NCI-H510A treated with DMSO at 0.1 percent for 48 hours (cell line): ENCODE data around the gene GLRA3.
"Not testable (repeated sequence)": the region's sequence is repeated elsewhere in the genome, so short reads cannot be mapped to it uniquely, and the experiment has no call there.

Experiments
- DNase-seq: peaks from one replicate; lab custom pipeline; 2025; lab: John Stamatoyannopoulos, UW

GLRA3 gene

GRCh38 chr4:174828845-174829701, at the start of gene GLRA3:
Gene GLRA3, minus strand, starts transcription at chr4:174829247. Its CDS starts 436 bp downstream, at chr4:174828811.
- peak; percentile 90 for DNase-seq

GRCh38 chr4:174874898-174875297, 45.9 kb upstream of the GLRA3 start:
- no peak for DNase-seq

- peak; percentile 2 for DNase-seq
These were observed 44.9 kb upstream of the GLRA3 start for GRCh38 chr4:174873931-174874330.

GRCh38 chr4:174873146-174873545, 44.1 kb upstream of the GLRA3 start:
- not testable (repeated sequence) for DNase-seq

- no peak for DNase-seq
These were observed 42.4 kb upstream of the GLRA3 start for GRCh38 chr4:174871407-174871806.

GRCh38 chr4:174870311-174870710, 41.3 kb upstream of the GLRA3 start:
- DNase-seq = no peak

GRCh38 chr4:174869339-174869738, 40.3 kb upstream of the GLRA3 start:
- no peak for DNase-seq

GRCh38 chr4:174867903-174868302, 38.9 kb upstream of the GLRA3 start:
- DNase-seq = no peak

- no peak for DNase-seq
These were observed 36.5 kb upstream of the GLRA3 start for GRCh38 chr4:174865418-174865985.

GRCh38 chr4:174864031-174864430, 35.0 kb upstream of the GLRA3 start:
- no peak for DNase-seq

- DNase-seq = no peak
These were observed 31.5 kb upstream of the GLRA3 start for GRCh38 chr4:174860588-174860987.

- DNase-seq = no peak
These were observed 30.9 kb upstream of the GLRA3 start for GRCh38 chr4:174859904-174860303.

GRCh38 chr4:174856926-174857800, 28.1 kb upstream of the GLRA3 start:
- DNase-seq = no peak

- DNase-seq = no peak
These were observed 26.0 kb upstream of the GLRA3 start for GRCh38 chr4:174855050-174855449.

GRCh38 chr4:174853629-174854028, 24.6 kb upstream of the GLRA3 start:
- DNase-seq = no peak

- no peak for DNase-seq
These were observed 19.5 kb upstream of the GLRA3 start for GRCh38 chr4:174848596-174848995.

- no peak for DNase-seq
These were observed 18.9 kb upstream of the GLRA3 start for GRCh38 chr4:174847801-174848427.

- no peak for DNase-seq
These were observed 6.5 kb upstream of the GLRA3 start for GRCh38 chr4:174835536-174835935.

GRCh38 chr4:174834477-174834876, 5.4 kb upstream of the GLRA3 start:
- no peak for DNase-seq

GRCh38 chr4:174826660-174827059, 2.4 kb downstream of the GLRA3 start:
- DNase-seq = no peak

- DNase-seq = no peak
These were observed 13.8 kb downstream of the GLRA3 start for GRCh38 chr4:174815282-174815681.

- DNase-seq = no peak
These were observed 15.8 kb downstream of the GLRA3 start for GRCh38 chr4:174813292-174813691.
